ENCODE results near the gene OR51M1. TPM values are rescaled to one million over a fixed set of nuclear protein-coding genes. Genes with fewer than 3 reads are reported as not detected.

OR51M1 gene
- total RNA-seq, 2 experiments from 2014 or later = not detected

- intact Hi-C loops (cut with DNase I, micrococcal nuclease) = no loop called here
These were observed 39.5 kb downstream of the OR51M1 start for GRCh38 chr11:5423131-5423530.

DNA sequence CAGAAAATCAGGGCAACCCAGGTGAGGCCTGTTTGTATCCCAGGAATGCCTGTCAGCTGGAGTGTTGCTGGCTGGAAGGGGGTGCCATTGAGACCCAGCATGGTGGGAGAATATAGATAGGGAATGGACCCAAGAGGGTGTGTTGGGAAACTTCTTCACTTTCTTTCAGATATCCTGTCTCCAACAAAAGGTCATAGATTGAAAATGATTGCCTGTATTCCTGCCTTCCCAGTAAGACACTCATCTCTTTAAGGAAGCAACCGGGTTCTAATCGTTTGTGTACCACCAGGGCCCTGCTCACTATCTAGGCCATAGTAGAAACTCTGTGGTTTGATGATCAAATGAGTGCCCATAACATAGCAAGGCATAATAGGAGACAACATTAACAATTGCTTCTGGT, 57.8 kb downstream of the OR51M1 start, which contains the start of gene OR51I1:
Gene OR51I1 (minus strand): TSS at position 101 of the 400 bp plus-strand sequence. CDS start 0 bp downstream, at position 101.
- H3K4me1 Mint-ChIP-seq (ENCODE audit: low read depth) = no peaks in the 10 kb centered on the region
- no peak within 1 kb of the TSS for H3K4me3 Mint-ChIP-seq
- H3K27me3 ChIP-seq (ENCODE audit: control insufficient read depth in 1 of 2, insufficient read depth in 2 of 2, low read length in 2 of 2) = no peaks in the 10 kb centered on the region
- no peak for TF ChIP-seq CTCF (IDR thresholded peaks at IDR 0.05)
- H3K4me1 ChIP-seq (ENCODE audit: insufficient read depth, low read length) = no peaks in the 10 kb centered on the region
- no peaks in the 10 kb centered on the region for H3K36me3 Mint-ChIP-seq (ENCODE audit: low read depth)
- H3K9me3 Mint-ChIP-seq = no peaks in the 10 kb centered on the region
- no peaks in the 10 kb centered on the region for H3K36me3 ChIP-seq (ENCODE audit: insufficient read depth, low read length)
- no peak within 1 kb of the TSS for H3K4me3 ChIP-seq (ENCODE audit: low read length)
- ATAC-seq (ENCODE audit: poor library complexity) = no peak
- CTCF ChIA-PET = no interaction called here
- intact Hi-C loops (cut with DNase I, micrococcal nuclease) = no loop called here
- H3K27ac Mint-ChIP-seq = no peak within 1 kb of the TSS
- H3K9me3 ChIP-seq (ENCODE audit: control insufficient read depth in 1 of 2, insufficient read depth in 1 of 2, low read length in 2 of 2) = no peaks in the 10 kb centered on the region
- POLR2A ChIA-PET = no interaction called here
- H3K27me3 Mint-ChIP-seq = peaks cover 37% of the 10 kb centered on the region
- no peak for DNase-seq
- no peak within 1 kb of the TSS for H3K27ac ChIP-seq (ENCODE audit: low read depth in 1 of 2, low read length in 2 of 2)

More at GRCh38 chr11:5423131-5423530, 39.5 kb downstream of the OR51M1 start:
- Histone ChIP-seq H3K4me1 (ENCODE audit: insufficient read depth, low read length) (no peaks in the 10 kb centered on the region), H3K36me3 (ENCODE audit: insufficient read depth, low read length) (no peaks in the 10 kb centered on the region), H3K27ac (ENCODE audit: low read depth in 1 of 2, low read length in 2 of 2) (no peak overlapping the region), H3K27me3 (ENCODE audit: control insufficient read depth in 1 of 2, insufficient read depth in 2 of 2, low read length in 2 of 2) (peaks cover 0 to 8% of the 10 kb centered on the region in 2 experiments), H3K4me3 (ENCODE audit: low read length) (no peak overlapping the region), H3K9me3 (ENCODE audit: control insufficient read depth in 1 of 2, insufficient read depth in 1 of 2, low read length in 2 of 2) (no peaks in the 10 kb centered on the region)
- Mint-ChIP-seq H3K9me3 (no peaks in the 10 kb centered on the region), H3K4me3 (no peak overlapping the region), H3K4me1 (ENCODE audit: low read depth) (no peaks in the 10 kb centered on the region), H3K27ac (no peak overlapping the region), H3K36me3 (ENCODE audit: low read depth) (no peaks in the 10 kb centered on the region), H3K27me3 (peaks cover 26% of the 10 kb centered on the region)
- ATAC-seq (ENCODE audit: poor library complexity) (no peak), DNase-seq (no peak)
- TF ChIP-seq CTCF (IDR thresholded peaks at IDR 0.05) = no peak
- POLR2A ChIA-PET = no interaction called here
- CTCF ChIA-PET = no interaction called here

Other genes starting within 250 kb of the OR51M1 start
- gene OR52A5, start 245.5 kb upstream of the OR51M1 start, total RNA-seq = not detected
- not detected for gene OR52A1, start 229.1 kb upstream of the OR51M1 start, total RNA-seq
- not detected for gene OR51V1, start 183.1 kb upstream of the OR51M1 start, total RNA-seq
- under 1 TPM in 1 of 2 experiments, not detected in 1; 0.45 TPM for gene HBB, start 156.7 kb upstream of the OR51M1 start, total RNA-seq
- not detected for gene HBD, start 149.3 kb upstream of the OR51M1 start, total RNA-seq
- not detected for gene HBG1, start 134.0 kb upstream of the OR51M1 start, total RNA-seq
- gene HBG2, start 129.0 kb upstream of the OR51M1 start, total RNA-seq = not detected
- not detected for gene HBE1, start 113.9 kb upstream of the OR51M1 start, total RNA-seq
- not detected for gene OR51B4, start 81.9 kb upstream of the OR51M1 start, total RNA-seq
- gene OR51B2, start 59.5 kb upstream of the OR51M1 start, total RNA-seq = not detected
- under 1 TPM in 1 of 2 experiments, not detected in 1; 0.30 TPM for gene OR51B5, start 40.3 kb upstream of the OR51M1 start, total RNA-seq
- not detected for gene OR51B6, start 32.3 kb upstream of the OR51M1 start, total RNA-seq
- gene OR51Q1, start 38.3 kb downstream of the OR51M1 start, total RNA-seq = not detected
- gene OR51I1, start 57.7 kb downstream of the OR51M1 start, total RNA-seq = not detected
- not detected for gene OR51I2, start 65.5 kb downstream of the OR51M1 start, total RNA-seq
- gene OR52D1, start 104.9 kb downstream of the OR51M1 start, total RNA-seq = not detected
- gene UBQLN3, start 126.1 kb downstream of the OR51M1 start, total RNA-seq = under 1 TPM in 1 of 2 experiments, not detected in 1; 0.08 TPM
- gene UBQLNL, start 132.9 kb downstream of the OR51M1 start, total RNA-seq = under 1 TPM; 0.30 to 0.50 TPM
- under 1 TPM in 1 of 2 experiments, not detected in 1; 0.22 TPM for gene OR52H1, start 164.7 kb downstream of the OR51M1 start, total RNA-seq
- not detected for gene OR52B6, start 197.1 kb downstream of the OR51M1 start, total RNA-seq
- not detected for gene TRIM6, start 212.8 kb downstream of the OR51M1 start, total RNA-seq
- gene TRIM34, start 241.2 kb downstream of the OR51M1 start, total RNA-seq = 1 to 10 TPM; 3.0 to 3.5 TPM

All from CD4-positive, alpha-beta T cell (primary cell).